Measurements from ENCODE around the gene IDH3B. TPM values are rescaled to one million over a fixed set of nuclear protein-coding genes. Genes with fewer than 3 reads are reported as not detected.

Gene IDH3B
- total and polyA plus RNA-seq, 2 of the 13 experiments (the other 11 are each of a cell fraction or from before 2014, with no cell fraction given), result 215 to 254 TPM

DNA sequence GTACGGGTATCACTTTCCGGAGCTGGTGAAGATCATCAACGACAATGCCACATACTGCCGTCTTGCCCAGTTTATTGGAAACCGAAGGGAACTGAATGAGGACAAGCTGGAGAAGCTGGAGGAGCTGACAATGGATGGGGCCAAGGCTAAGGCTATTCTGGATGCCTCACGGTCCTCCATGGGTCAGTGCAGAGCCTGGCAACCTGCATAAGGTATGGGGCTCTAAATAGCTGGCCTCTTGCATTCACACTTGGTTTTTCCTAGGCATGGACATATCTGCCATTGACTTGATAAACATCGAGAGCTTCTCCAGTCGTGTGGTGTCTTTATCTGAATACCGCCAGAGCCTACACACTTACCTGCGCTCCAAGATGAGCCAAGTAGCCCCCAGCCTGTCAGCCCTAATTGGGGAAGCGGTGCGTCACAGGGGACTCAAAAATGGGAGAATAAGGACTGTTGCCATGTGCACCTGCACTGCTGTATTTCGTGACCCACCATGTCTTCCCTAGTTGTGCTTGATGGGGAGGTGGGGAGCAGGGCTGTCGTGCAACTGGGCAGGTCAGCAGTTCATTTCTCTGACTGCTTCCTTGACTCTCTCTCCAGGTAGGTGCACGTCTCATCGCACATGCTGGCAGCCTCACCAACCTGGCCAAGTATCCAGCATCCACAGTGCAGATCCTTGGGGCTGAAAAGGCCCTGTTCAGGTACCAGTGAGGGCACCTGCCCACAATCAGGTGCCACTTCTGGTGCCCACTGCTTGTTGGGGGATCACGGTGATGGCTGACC, 8.5 kb downstream of the IDH3B start (continued):
- TF ChIP-seq POLR2G (IDR thresholded peaks at IDR 0.05; ENCODE audit: low read depth, low read length) (peak; percentile 27), ATRX (CRISPR knock-in tag; IDR thresholded peaks at IDR 0.05; ENCODE audit: borderline replicate concordance) (no peak), RXRA (CRISPR knock-in tag; IDR thresholded peaks at IDR 0.05) (no peak), JUNB (CRISPR knock-in tag; IDR thresholded peaks at IDR 0.05; ENCODE audit: borderline replicate concordance) (0 out of 2 replicates have a peak, but pooled peaks have one; percentile 37), ZNF563 (CRISPR knock-in tag; IDR thresholded peaks at IDR 0.05) (0 out of 2 replicates have a peak, but pooled peaks have one; percentile 41), ZC3H13 (CRISPR knock-in tag; IDR thresholded peaks at IDR 0.05) (0 out of 2 replicates have a peak, but pooled peaks have one; percentile 35), ZNF709 (CRISPR knock-in tag; IDR thresholded peaks at IDR 0.05) (0 out of 2 replicates have a peak, but pooled peaks have one; percentile 4), MAFG (CRISPR knock-in tag; IDR thresholded peaks at IDR 0.05) (no peak), PHF20 (CRISPR knock-in tag; IDR thresholded peaks at IDR 0.05) (0 out of 2 replicates have a peak, but pooled peaks have one; percentile 15), ATF7-NPFF (CRISPR knock-in tag; IDR thresholded peaks at IDR 0.05; ENCODE audit: low read depth) (0 out of 2 replicates have a peak, but pooled peaks have one; percentile 36), HES4 (CRISPR knock-in tag; IDR thresholded peaks at IDR 0.05; ENCODE audit: borderline replicate concordance) (peak; percentile 25; the same call in 1 of the 2 replicates), POLR2A (IDR thresholded peaks at IDR 0.05; ENCODE audit: insufficient read depth in 1 of 2, low read depth in 2 of 2, low read length in 2 of 2) (peak; percentile 39 to 46; a peak in 3 of 4 replicates), SAFB2 (CRISPR knock-in tag; IDR thresholded peaks at IDR 0.05; ENCODE audit: borderline replicate concordance, low read depth) (no peak), SNAPC5 (CRISPR knock-in tag; IDR thresholded peaks at IDR 0.05; ENCODE audit: borderline replicate concordance) (no peak), ZNF816 (CRISPR knock-in tag; IDR thresholded peaks at IDR 0.05; ENCODE audit: borderline replicate concordance) (no peak), ZNF687 (CRISPR knock-in tag; IDR thresholded peaks at IDR 0.05) (peak; percentile 33; the same call in 1 of the 2 replicates), NONO (IDR thresholded peaks at IDR 0.05) (no peak), NONO (CRISPR knock-in tag; conservative IDR thresholded peaks at IDR 0.05) (0 out of 2 replicates have a peak, but pooled peaks have one; percentile 18), MBD4 (IDR thresholded peaks at IDR 0.05; ENCODE audit: borderline replicate concordance, low read length) (no peak; the same call in 1 of the 2 replicates), TFDP1 (CRISPR knock-in tag; IDR thresholded peaks at IDR 0.05; ENCODE audit: borderline replicate concordance) (0 out of 2 replicates have a peak, but pooled peaks have one; percentile 10)
- TF ChIP-seq, protein P1, sequence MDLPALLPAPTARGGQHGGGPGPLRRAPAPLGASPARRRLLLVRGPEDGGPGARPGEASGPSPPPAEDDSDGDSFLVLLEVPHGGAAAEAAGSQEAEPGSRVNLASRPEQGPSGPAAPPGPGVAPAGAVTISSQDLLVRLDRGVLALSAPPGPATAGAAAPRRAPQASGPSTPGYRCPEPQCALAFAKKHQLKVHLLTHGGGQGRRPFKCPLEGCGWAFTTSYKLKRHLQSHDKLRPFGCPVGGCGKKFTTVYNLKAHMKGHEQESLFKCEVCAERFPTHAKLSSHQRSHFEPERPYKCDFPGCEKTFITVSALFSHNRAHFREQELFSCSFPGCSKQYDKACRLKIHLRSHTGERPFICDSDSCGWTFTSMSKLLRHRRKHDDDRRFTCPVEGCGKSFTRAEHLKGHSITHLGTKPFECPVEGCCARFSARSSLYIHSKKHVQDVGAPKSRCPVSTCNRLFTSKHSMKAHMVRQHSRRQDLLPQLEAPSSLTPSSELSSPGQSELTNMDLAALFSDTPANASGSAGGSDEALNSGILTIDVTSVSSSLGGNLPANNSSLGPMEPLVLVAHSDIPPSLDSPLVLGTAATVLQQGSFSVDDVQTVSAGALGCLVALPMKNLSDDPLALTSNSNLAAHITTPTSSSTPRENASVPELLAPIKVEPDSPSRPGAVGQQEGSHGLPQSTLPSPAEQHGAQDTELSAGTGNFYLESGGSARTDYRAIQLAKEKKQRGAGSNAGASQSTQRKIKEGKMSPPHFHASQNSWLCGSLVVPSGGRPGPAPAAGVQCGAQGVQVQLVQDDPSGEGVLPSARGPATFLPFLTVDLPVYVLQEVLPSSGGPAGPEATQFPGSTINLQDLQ (CRISPR knock-in tag; IDR thresholded peaks at IDR 0.05), result no peak

Data from HepG2 (cell line).